NCI-H82 treated with DMSO at 0.1 percent for 48 hours (cell line): ENCODE measurements around the gene MAP3K9.
"Not testable (repeated sequence)": the region's sequence is repeated elsewhere in the genome, so short reads cannot be mapped to it uniquely, and the experiment has no call there.

Experiments used
- DNase-seq: peaks from one replicate; lab custom pipeline; 2025; ENCODE audit not compliant: unreplicated experiment; lab: John Stamatoyannopoulos, UW

Gene MAP3K9

DNA sequence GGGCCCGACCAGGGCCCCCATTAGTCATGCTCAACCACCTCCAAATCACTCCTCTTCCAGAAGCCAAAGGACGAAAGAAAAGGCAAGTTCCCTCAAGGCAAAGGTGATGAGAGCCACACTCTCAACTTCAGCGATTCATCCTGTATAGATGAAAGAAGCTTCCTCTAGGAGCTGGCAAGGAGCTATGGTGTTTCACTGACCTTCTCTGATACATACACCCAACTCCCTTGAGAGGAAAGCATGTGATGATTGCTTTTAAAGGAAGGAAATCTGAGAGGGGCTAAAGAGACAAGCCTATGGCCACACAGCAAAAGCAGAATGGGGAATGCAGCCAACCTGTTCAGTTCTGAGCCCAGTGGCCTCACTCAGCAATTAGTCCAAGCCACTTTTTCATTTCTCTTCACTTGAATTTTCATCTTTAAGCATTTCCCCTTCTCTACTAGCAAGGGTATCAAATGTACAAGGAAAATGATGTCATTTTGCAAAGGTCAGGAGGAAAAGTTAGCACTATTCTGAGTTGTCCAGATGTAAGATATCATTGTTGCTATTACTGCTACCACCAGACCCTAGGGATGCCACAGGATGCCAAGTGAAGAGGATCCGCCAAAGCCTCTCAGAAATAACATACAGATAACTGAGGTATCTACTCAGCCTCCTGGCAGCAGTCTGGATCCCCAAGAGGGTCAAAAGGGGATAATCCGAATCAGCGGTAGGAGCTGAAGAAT is 82.5 kb downstream of the MAP3K9 start:
- DNase-seq, result no peak

GRCh38 chr14:70724944-70725343 is 84.4 kb downstream of the MAP3K9 start:
- DNase-seq, result no peak

- no peak for DNase-seq
Observed at GRCh38 chr14:70724110-70724509, 85.2 kb downstream of the MAP3K9 start.

DNA sequence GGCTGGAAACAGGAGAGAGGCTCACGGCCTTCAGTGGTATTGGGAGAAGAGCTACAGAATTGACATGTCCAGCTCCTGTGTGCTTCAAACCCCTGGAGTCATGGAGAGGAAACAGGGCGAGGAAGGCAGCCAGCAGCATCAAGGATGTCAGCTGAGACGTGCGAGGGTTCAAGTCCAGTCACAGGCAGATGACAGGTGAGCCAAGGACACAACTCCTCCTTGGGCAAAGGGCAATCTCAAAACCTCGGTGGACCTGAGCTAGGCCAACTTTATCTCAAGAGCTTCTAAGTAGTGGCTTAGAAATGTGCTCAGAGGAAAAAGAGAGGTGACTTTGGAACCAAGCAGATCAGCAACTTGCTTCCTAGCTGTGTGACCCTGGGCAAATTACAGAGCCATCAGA is 86.0 kb downstream of the MAP3K9 start:
- DNase-seq, result no peak

GRCh38 chr14:70722418-70722817 is 86.9 kb downstream of the MAP3K9 start:
- DNase-seq, result no peak

GRCh38 chr14:70721542-70721941 is 87.8 kb downstream of the MAP3K9 start:
- no peak for DNase-seq

- no peak for DNase-seq
Observed at GRCh38 chr14:70718383-70719118, 90.8 kb downstream of the MAP3K9 start.

- peak; percentile 62 for DNase-seq
Observed at GRCh38 chr14:70716958-70717357, 92.4 kb downstream of the MAP3K9 start.

- DNase-seq, result no peak
Observed at GRCh38 chr14:70716483-70716882, 92.8 kb downstream of the MAP3K9 start.

- peak; percentile 58 for DNase-seq
Observed at GRCh38 chr14:70714055-70714550, 95.2 kb downstream of the MAP3K9 start.

GRCh38 chr14:70713511-70713916 is 95.8 kb downstream of the MAP3K9 start:
- no peak for DNase-seq

DNA sequence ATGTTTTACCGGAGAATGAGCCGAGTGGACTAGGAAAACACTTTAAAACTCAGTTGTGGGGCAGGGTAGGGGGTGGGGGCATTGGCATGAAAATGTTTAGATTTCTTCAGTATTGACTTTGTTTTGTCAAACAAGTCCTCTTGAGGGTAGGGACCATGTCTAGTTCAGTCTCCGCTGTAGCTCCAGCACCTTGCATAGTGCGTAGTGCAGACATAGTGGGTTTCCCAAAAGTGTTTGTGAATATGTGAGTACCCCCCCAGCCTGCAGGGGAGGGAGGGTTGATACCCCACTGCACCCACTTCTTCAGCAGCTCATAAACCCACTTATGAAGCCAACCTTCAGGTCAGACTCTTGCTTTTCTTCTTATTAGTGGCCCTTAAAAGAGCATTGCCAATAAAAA is 96.2 kb downstream of the MAP3K9 start:
- DNase-seq, result no peak

- DNase-seq, result no peak
Observed at GRCh38 chr14:70711451-70711850, 97.9 kb downstream of the MAP3K9 start.

- DNase-seq, result no peak
Observed at GRCh38 chr14:70709726-70710382, 99.5 kb downstream of the MAP3K9 start.

- DNase-seq, result no peak
Observed at GRCh38 chr14:70708717-70709570, 100.4 kb downstream of the MAP3K9 start.

DNA sequence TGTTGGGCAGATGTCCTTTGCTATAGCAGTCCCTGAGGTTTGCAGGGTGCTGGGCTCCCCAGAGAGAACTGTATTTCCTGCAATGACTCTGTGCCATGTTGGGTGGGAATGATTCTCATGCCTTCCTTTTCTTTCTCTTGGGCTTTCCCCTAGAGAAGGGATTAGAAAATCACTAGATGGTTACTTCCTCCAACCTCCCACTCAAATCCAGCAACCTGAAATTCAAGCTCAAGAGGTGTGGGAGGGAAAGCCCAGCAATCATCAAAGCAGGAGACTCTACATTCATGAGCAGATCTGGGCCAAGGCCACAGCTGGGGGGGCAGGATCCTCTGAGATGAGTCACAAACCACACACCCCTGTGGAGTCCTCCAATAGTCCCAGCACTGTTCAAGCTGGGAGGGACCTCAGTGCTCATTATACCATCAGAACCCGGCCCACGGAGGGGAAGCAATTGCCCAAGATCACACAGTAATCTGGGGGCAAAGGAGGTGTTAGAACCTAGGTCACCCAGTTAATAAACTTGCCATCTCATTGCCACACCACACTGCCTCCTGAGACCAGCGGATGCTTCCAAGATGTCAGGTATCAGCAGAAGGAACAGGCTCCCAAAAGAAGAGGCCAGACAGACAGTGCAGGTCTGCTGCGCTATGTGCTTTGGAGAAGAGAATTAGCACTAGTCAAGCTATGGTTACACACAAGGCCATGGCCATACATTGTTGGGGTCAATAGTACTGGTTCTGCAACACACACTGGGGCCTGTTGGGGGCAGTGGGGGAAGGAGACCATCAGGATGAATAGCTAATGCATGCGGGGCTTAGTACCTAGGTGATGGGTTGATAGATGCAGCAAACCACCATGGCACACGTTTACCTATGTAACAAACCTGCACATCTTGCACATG is 101.9 kb downstream of the MAP3K9 start:
- DNase-seq, result no peak

- no peak for DNase-seq
Observed at GRCh38 chr14:70706177-70706576, 103.1 kb downstream of the MAP3K9 start.

DNA sequence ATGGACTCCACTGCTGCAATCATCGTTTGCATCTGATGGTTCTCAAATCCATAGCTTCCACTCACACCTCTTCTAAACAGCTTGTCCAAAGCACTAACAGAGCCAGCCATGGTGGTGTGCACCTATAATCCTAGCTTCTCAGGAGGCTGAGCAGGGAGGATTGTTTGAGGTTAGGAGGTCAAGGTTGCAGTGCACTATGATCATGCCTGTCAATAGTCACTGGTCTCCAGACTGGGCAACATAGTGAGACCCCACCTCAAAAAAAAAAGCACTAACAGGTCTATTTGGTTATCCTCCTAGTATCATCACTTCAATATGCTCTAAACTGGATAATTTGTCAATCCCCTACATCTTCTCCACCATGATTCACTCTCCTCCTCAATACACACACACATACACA is 104.4 kb downstream of the MAP3K9 start:
- no peak for DNase-seq

- DNase-seq, result not testable (repeated sequence)
Observed at GRCh38 chr14:70703621-70704168, 105.6 kb downstream of the MAP3K9 start.

DNA sequence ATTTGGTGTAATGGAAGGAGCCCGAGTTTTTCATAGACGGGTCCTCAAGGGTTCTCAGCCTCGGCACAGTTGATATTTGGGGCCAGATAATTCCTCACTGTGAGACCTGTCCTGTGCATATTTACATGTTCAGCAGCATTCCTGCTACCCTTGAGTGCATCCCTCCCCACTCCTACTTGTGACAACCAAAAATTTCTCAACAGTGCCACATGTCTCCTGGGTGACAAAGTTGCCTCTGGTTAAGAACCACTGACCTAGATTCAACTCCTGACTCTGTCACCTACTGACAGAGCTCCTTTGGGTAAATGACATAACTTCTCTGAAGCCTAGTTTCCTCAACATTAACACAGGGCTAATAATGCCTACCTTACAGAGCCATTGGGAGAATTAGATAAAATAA is 107.2 kb downstream of the MAP3K9 start:
- no peak for DNase-seq
